T47D (cell line): ENCODE results near the gene PCDHA5.
"Not testable (repeated sequence)": the region's sequence is repeated elsewhere in the genome, so short reads cannot be mapped to it uniquely, and the experiment has no call there.

Source experiments
- DNase-seq, 2 experiments: peaks; one replicate each; pipeline versions ENCODE4 v3.0.0 to v3.0.0-alpha.2; 2011 to 2012; ENCODE audit warnings: low read depth in 1 of 2, low spot score in 1 of 2
- JUND ChIP-seq: IDR thresholded peaks from 2 replicates; pipeline ENCODE4 v1.6.1; 2012; ENCODE audit warnings: low read depth
- in situ Hi-C: cut with HindIII; loops from 2 replicates; pipeline ENCODE4 v1.10.0; 2016; ENCODE audit warnings: low sequenced_read_pairs, low pct_unique_long_range_greater_than_20kb

Gene PCDHA5

GRCh38 chr5:140821375-140822280 lies at the start of gene PCDHA5:
Gene PCDHA5 (plus strand): TSS chr5:140821613.
- TF ChIP-seq JUND, result no peak
- in situ Hi-C loops, result no loop called here
- peak; percentile 90 to 91 for DNase-seq

GRCh38 chr5:140780512-140780911 lies 40.9 kb upstream of the PCDHA5 start:
- TF ChIP-seq JUND, result no peak
- no peak for DNase-seq
- in situ Hi-C loops, result no loop called here

GRCh38 chr5:140785905-140786686 lies 35.3 kb upstream of the PCDHA5 start, which contains the start of gene PCDHA1:
Gene PCDHA1 (plus strand): TSS chr5:140786140.
- no peak for TF ChIP-seq JUND
- in situ Hi-C loops, result no loop called here
- peak; percentile 79 to 86 for DNase-seq

GRCh38 chr5:140787422-140787821 lies 34.0 kb upstream of the PCDHA5 start:
- in situ Hi-C loops, result not testable (repeated sequence)

GRCh38 chr5:140787849-140788504 lies 33.4 kb upstream of the PCDHA5 start:
- DNase-seq, in situ Hi-C loops: not testable (repeated sequence)

More at GRCh38 chr5:140787422-140787821, 34.0 kb upstream of the PCDHA5 start:
- not testable (repeated sequence) for DNase-seq

- in situ Hi-C loops, result no loop called here
- no peak for TF ChIP-seq JUND
- DNase-seq, result no peak
Measured at GRCh38 chr5:140791089-140791488, 30.3 kb upstream of the PCDHA5 start.

- in situ Hi-C loops, result no loop called here
- peak in 1 of 2 experiments; percentile 66 for DNase-seq
- no peak for TF ChIP-seq JUND
Measured at GRCh38 chr5:140794595-140795258, 26.7 kb upstream of the PCDHA5 start, which contains the start of gene PCDHA2. Gene PCDHA2 (plus strand): TSS chr5:140794852.

GRCh38 chr5:140795259-140795641 lies 26.2 kb upstream of the PCDHA5 start:
- no peak for TF ChIP-seq JUND
- DNase-seq, result peak; percentile 69 to 74
- in situ Hi-C loops, result no loop called here

- in situ Hi-C loops, DNase-seq: not testable (repeated sequence)
Measured at GRCh38 chr5:140796072-140796717, 25.2 kb upstream of the PCDHA5 start.

- in situ Hi-C loops, result no loop called here
- no peak for DNase-seq
- TF ChIP-seq JUND, result no peak
Measured at GRCh38 chr5:140796718-140797095, 24.7 kb upstream of the PCDHA5 start.

- no peak for TF ChIP-seq JUND
- DNase-seq, result peak; percentile 73 to 88
- in situ Hi-C loops, result no loop called here
Measured at GRCh38 chr5:140800816-140801493, 20.5 kb upstream of the PCDHA5 start, which contains the start of gene PCDHA3. Gene PCDHA3 (plus strand): TSS chr5:140801057.
